H1 (cell line): ENCODE measurements around the gene CEACAM20. TPM values are rescaled to one million over a fixed set of nuclear protein-coding genes. Genes with fewer than 3 reads are reported as not detected.

Experiments
- CTCF ChIA-PET: fragments of 300-600 bp; sonication (Branson Sonifier 250); formaldehyde crosslinking; loops from one replicate; lab custom pipeline; 2021; ENCODE audit not compliant: partially characterized antibody; lab: Charles Lee
- POLR2A ChIA-PET: fragments of 300-600 bp; sonication (Branson Sonifier 250); formaldehyde crosslinking; loops from one replicate; lab custom pipeline; 2021; ENCODE audit warnings: inconsistent platforms; ENCODE audit not compliant: partially characterized antibody; lab: Charles Lee
- DNase-seq, 2 experiments: peaks; one replicate each; pipeline versions ENCODE4 v3.0.0 to v3.0.0-alpha.2; 2010 to 2022; ENCODE audit warnings: low spot score in 2 of 2, low read depth in 1 of 2, mixed read lengths in 1 of 2
- FAIRE-seq: peaks from 2 replicates; lab custom pipeline; 2011; peaks lifted over from hg19 to GRCh38; lab: Jason Lieb, UNC
- H2AFZ ChIP-seq: 2 replicates; pipeline ENCODE4 v1.8.1; 2012; ENCODE audit warnings: low read length, inconsistent platforms
- H2AK5ac ChIP-seq: 2 replicates; pipeline ENCODE4 v1.6.1; 2013; ENCODE audit warnings: low read depth, low read length
- H2BK120ac ChIP-seq: replicated peaks from 2 replicates; pipeline ENCODE3; 2013; ENCODE audit warnings: low read depth, low read length, inconsistent platforms
- H2BK12ac ChIP-seq: 2 replicates; pipeline ENCODE4 v1.6.1; 2013; ENCODE audit warnings: low read depth, low read length
- H2BK15ac ChIP-seq: 2 replicates; pipeline ENCODE4 v1.6.1; 2013; ENCODE audit warnings: low read length
- H2BK20ac ChIP-seq: 2 replicates; pipeline ENCODE4 v1.6.1; 2013; ENCODE audit warnings: low read length
- H2BK5ac ChIP-seq: 2 replicates; pipeline ENCODE4 v1.6.1; 2013; ENCODE audit warnings: low read depth, low read length
- H3K14ac ChIP-seq: 2 replicates; pipeline ENCODE4 v1.6.1; 2013; ENCODE audit warnings: inconsistent platforms; ENCODE audit not compliant: insufficient read length
- H3K18ac ChIP-seq: 2 replicates; pipeline ENCODE4 v1.6.1; 2013; ENCODE audit warnings: low read length; ENCODE audit errors: extremely low read depth
- H3K23ac ChIP-seq: 2 replicates; pipeline ENCODE4 v1.6.1; 2013; ENCODE audit warnings: inconsistent platforms; ENCODE audit not compliant: insufficient read length
- H3K23me2 ChIP-seq: 2 replicates; pipeline ENCODE4 v1.6.1; 2013; ENCODE audit warnings: low read depth, low read length
- H3K27ac ChIP-seq: 2 replicates; pipeline ENCODE4 v1.6.1; 2011; ENCODE audit warnings: low read depth, low read length, inconsistent platforms
- H3K27me3 ChIP-seq, 4 experiments: replicated peaks in 1 of 4; 1 replicate in 1 of 4; 2 replicates in 3 of 4; pipeline versions ENCODE4 v1.6.1 to v1.8.1; 2011 to 2013; ENCODE audit warnings: low read length in 3 of 4, mild to moderate bottlenecking in 3 of 4, inconsistent platforms in 2 of 4, mixed read lengths in 2 of 4, moderate library complexity in 1 of 4; ENCODE audit not compliant: control insufficient read depth in 3 of 4, insufficient read depth in 3 of 4; ENCODE audit errors: extremely low read depth in 1 of 4
- H3K36me3 ChIP-seq, 4 experiments: 2 replicates each; pipeline versions ENCODE4 v1.6.1 to v1.8.1; 2011 to 2013; ENCODE audit warnings: mild to moderate bottlenecking in 4 of 4, low read length in 3 of 4, moderate library complexity in 2 of 4, control low read depth in 1 of 4, inconsistent platforms in 1 of 4; ENCODE audit not compliant: insufficient read depth in 4 of 4, control insufficient read depth in 2 of 4
- H3K4ac ChIP-seq: replicated peaks from 2 replicates; pipeline ENCODE3; 2013; ENCODE audit warnings: low read length, low read depth, mixed read lengths, inconsistent platforms; ENCODE audit not compliant: insufficient read length
- H3K4me1 ChIP-seq, 4 experiments: replicated peaks in 1 of 4; 1 replicate in 1 of 4; 2 replicates in 3 of 4; pipeline versions ENCODE4 v1.6.1 to v1.8.1; 2011 to 2013; ENCODE audit warnings: low read length in 3 of 4, inconsistent platforms in 2 of 4, mixed read lengths in 1 of 4; ENCODE audit not compliant: insufficient read depth in 4 of 4, control insufficient read depth in 3 of 4
- H3K4me2 ChIP-seq, 2 experiments: 2 replicates each; pipeline versions ENCODE4 v1.6.1 to v1.8.1; 2011 to 2013; ENCODE audit warnings: low read depth in 2 of 2, low read length in 2 of 2, control low read depth in 1 of 2, inconsistent platforms in 1 of 2, mild to moderate bottlenecking in 1 of 2; ENCODE audit not compliant: insufficient read depth in 1 of 2
- H3K4me3 ChIP-seq, 4 experiments: fragments of 200-600, 300-600 bp in 1 of 4; sonication (generic), shearing (Covaris generic), sonication (Bioruptor Twin) in 1 of 4; 2 replicates each; pipeline versions ENCODE4 v1.5.1 to v1.8.1; 2011 to 2016; ENCODE audit warnings: low read length in 4 of 4, low read depth in 3 of 4, control low read depth in 2 of 4, inconsistent platforms in 2 of 4, mild to moderate bottlenecking in 2 of 4, mixed read lengths in 1 of 4, moderate library complexity in 1 of 4; ENCODE audit not compliant: insufficient read depth in 2 of 4; ENCODE audit errors: extremely low read depth in 1 of 4
- H3K56ac ChIP-seq: replicated peaks from 2 replicates; pipeline ENCODE3; 2013; ENCODE audit warnings: low read depth, mild to moderate bottlenecking, mixed read lengths, low read length, inconsistent platforms; ENCODE audit not compliant: insufficient read length
- H3K79me1 ChIP-seq: 2 replicates; pipeline ENCODE4 v1.6.1; 2013; ENCODE audit warnings: low read depth, low read length, control low read depth
- H3K79me2 ChIP-seq, 2 experiments: 2 replicates each; pipeline versions ENCODE4 v1.6.1 to v1.8.1; 2012 to 2013; ENCODE audit warnings: low read length in 2 of 2, mild to moderate bottlenecking in 2 of 2, inconsistent platforms in 1 of 2; ENCODE audit not compliant: insufficient read depth in 2 of 2, control insufficient read depth in 1 of 2
- H3K9ac ChIP-seq, 4 experiments: replicated peaks in 1 of 4; 1 replicate in 1 of 4; 2 replicates in 3 of 4; pipeline versions ENCODE4 v1.6.1 to v1.8.1; 2011 to 2013; ENCODE audit warnings: low read depth in 3 of 4, low read length in 3 of 4, control low read depth in 2 of 4, mild to moderate bottlenecking in 2 of 4, moderate library complexity in 2 of 4, inconsistent platforms in 1 of 4; ENCODE audit errors: extremely low read depth in 1 of 4
- H3K9me3 ChIP-seq, 2 experiments: 2 replicates each; pipeline versions ENCODE4 v1.6.1 to v1.8.1; 2012 to 2013; ENCODE audit warnings: mild to moderate bottlenecking in 2 of 2, moderate library complexity in 2 of 2, control low read depth in 1 of 2, inconsistent platforms in 1 of 2, low read depth in 1 of 2, low read length in 1 of 2, mixed read lengths in 1 of 2; ENCODE audit not compliant: insufficient read depth in 2 of 2
- H4K20me1 ChIP-seq, 2 experiments: replicated peaks in 1 of 2; 2 replicates each; pipeline versions ENCODE3 to v1.8.1; 2011 to 2013; ENCODE audit warnings: inconsistent platforms in 2 of 2, low read length in 2 of 2, mild to moderate bottlenecking in 1 of 2; ENCODE audit not compliant: insufficient read depth in 2 of 2, control insufficient read depth in 1 of 2
- H4K5ac ChIP-seq: 2 replicates; pipeline ENCODE4 v1.6.1; 2013; ENCODE audit warnings: low read length, low read depth, mixed read lengths, inconsistent platforms; ENCODE audit not compliant: insufficient read length
- H4K8ac ChIP-seq: 2 replicates; pipeline ENCODE4 v1.8.0; 2013; ENCODE audit warnings: mild to moderate bottlenecking, moderate library complexity, low read length, inconsistent platforms; ENCODE audit not compliant: insufficient read depth; ENCODE audit errors: extremely low read depth
- H4K91ac ChIP-seq: replicated peaks from 2 replicates; pipeline ENCODE3; 2013; ENCODE audit warnings: low read length, mixed read lengths, inconsistent platforms; ENCODE audit not compliant: insufficient read length
- CREB1 ChIP-seq: IDR thresholded peaks from 2 replicates; pipeline ENCODE4 v1.6.1; 2012; ENCODE audit warnings: inconsistent platforms
- NANOG ChIP-seq: IDR thresholded peaks from 2 replicates; pipeline ENCODE4 v1.6.1; 2011; ENCODE audit warnings: low read length, low read depth, mild to moderate bottlenecking, inconsistent platforms; ENCODE audit not compliant: insufficient read depth, poor library complexity, severe bottlenecking
- POLR2A ChIP-seq, 2 experiments: IDR thresholded peaks; 1 replicate in 1 of 2; 2 replicates in 1 of 2; pipeline ENCODE4 v1.6.1; 2011; ENCODE audit warnings: low read depth in 2 of 2, low read length in 2 of 2, mild to moderate bottlenecking in 2 of 2; ENCODE audit errors: control extremely low read depth in 1 of 2
- RFX5 ChIP-seq: IDR thresholded peaks from 2 replicates; pipeline ENCODE4 v1.6.1; 2011; ENCODE audit warnings: low read depth, low read length, improper control_type of control experiment, borderline replicate concordance
- TAF7 ChIP-seq: optimal IDR thresholded peaks from 2 replicates; pipeline ENCODE3; 2011; ENCODE audit warnings: low read depth, mild to moderate bottlenecking, inconsistent platforms, low read length, moderate library complexity, borderline replicate concordance
- WGBS, 2 experiments: shearing (Covaris generic) in 1 of 2; methylation state at CpG; one replicate each; pipeline versions ENCODE4 v1.1.6 to v1.1.7; 2013 to 2015; ENCODE audit warnings: low lambda C conversion rate in 2 of 2, mixed read lengths in 2 of 2, inconsistent platforms in 1 of 2, low coverage in 1 of 2, missing lambda C conversion rate in 1 of 2; ENCODE audit not compliant: insufficient replicate concordance in 2 of 2, insufficient coverage in 1 of 2, insufficient read length in 1 of 2; ENCODE audit errors: extremely low coverage in 1 of 2, missing lambda C conversion rate in 1 of 2; 5-methylcytosine and 5-hydroxymethylcytosine counted together
- polyA plus RNA-seq, 7 experiments: library from polyadenylated mRNA; depleted of rRNA in 3 of 7; stranded (reverse) in 5 of 7; unstranded in 2 of 7; fragments of >200 nt in 5 of 7; fragments of 200-250 nt in 2 of 7; gene quantifications; 1 replicate in 5 of 7; 2 replicates in 1 of 7; 4 replicates in 1 of 7; pipeline versions ENCODE4 v1.2.1 to v1.2.3, GENCODE V29; 2011 to 2013; ENCODE audit warnings: missing spikeins in 2 of 7, mixed read lengths in 2 of 7
- total RNA-seq: library from RNA; stranded (reverse); fragmentation: NEBNext Ultra II Directional; extraction: Animal tissue kit (Norgen Biotek cat#: 25700); gene quantifications from 2 replicates; pipeline ENCODE4 v1.2.1, GENCODE V29; 2021

The CEACAM20 gene
- total and polyA plus RNA-seq, 2 of the 8 experiments (the other 6 are each of a cell fraction or from before 2014, with no cell fraction given), result not detected

- FAIRE-seq (no peak), DNase-seq (no peak)
- Histone ChIP-seq H2AFZ (no peak overlapping the region), H3K4me1 (no peaks in the 10 kb centered on the region; a peak in 1 of 7 replicates), H3K79me1 (no peaks in the 10 kb centered on the region), H4K5ac (no peak overlapping the region), H3K23ac (no peak overlapping the region), H3K27ac (no peak overlapping the region), H3K36me3 (no peaks in the 10 kb centered on the region), H3K9ac (no peak overlapping the region), H2AK5ac (no peak overlapping the region), H3K4me3 (no peak overlapping the region), H4K8ac (no peak overlapping the region), H3K4ac (no peak overlapping the region), H2BK20ac (no peak overlapping the region), H3K9me3 (peaks cover 40 to 63% of the 10 kb centered on the region in 2 experiments), H2BK12ac (no peak overlapping the region), H3K23me2 (peaks cover 6% of the 10 kb centered on the region; the same call in 1 of the 2 replicates), H3K14ac (no peak overlapping the region), H3K4me2 (no peak overlapping the region), H3K27me3 (no peaks in the 10 kb centered on the region), H3K18ac (no peak overlapping the region), H2BK15ac (no peak overlapping the region), H2BK5ac (no peak overlapping the region), H3K79me2 (no peaks in the 10 kb centered on the region), H3K56ac (no peak overlapping the region), H4K91ac (no peak overlapping the region), H4K20me1 (no peaks in the 10 kb centered on the region), H2BK120ac (no peak overlapping the region)
- TF ChIP-seq TAF7 (no peak), NANOG (no peak), RFX5 (no peak), POLR2A (IDR thresholded peaks at IDR 0.05; ENCODE audit: control extremely low read depth in 1 of 2, low read depth in 2 of 2, low read length in 2 of 2) (no peak), CREB1 (no peak)
- POLR2A ChIA-PET, result no interaction called here
- CTCF ChIA-PET, result interaction anchor here (0.7 to 1.6 kb wide), 2 partner anchors 117 to 942 kb away, joined by 4 to 5 read pairs; no protein-coding TSS in a partner anchor
- 72% methylated on average over 6 of the region's 6 CpGs; no CpG with 5 or more reads in 1 of the 2 experiments for WGBS, 2 experiments
Observed at GRCh38 chr19:44539991-44540390, 10.5 kb upstream of the CEACAM20 start.
